Stimulated activated CD4-positive, alpha-beta T cell treated with anti-CD3 and anti-CD28 coated beads, Interleukin-4, amount 100 ng/mL, for 1 hour (primary cell): ENCODE data around the gene FAM47E.
"Not testable (repeated sequence)": the region's sequence is repeated elsewhere in the genome, so short reads cannot be mapped to it uniquely, and the experiment has no call there.

ENCODE experiments used
- DNase-seq: peaks from one replicate; pipeline ENCODE4 v3.0.0-alpha.2; 2020

The FAM47E gene

DNA sequence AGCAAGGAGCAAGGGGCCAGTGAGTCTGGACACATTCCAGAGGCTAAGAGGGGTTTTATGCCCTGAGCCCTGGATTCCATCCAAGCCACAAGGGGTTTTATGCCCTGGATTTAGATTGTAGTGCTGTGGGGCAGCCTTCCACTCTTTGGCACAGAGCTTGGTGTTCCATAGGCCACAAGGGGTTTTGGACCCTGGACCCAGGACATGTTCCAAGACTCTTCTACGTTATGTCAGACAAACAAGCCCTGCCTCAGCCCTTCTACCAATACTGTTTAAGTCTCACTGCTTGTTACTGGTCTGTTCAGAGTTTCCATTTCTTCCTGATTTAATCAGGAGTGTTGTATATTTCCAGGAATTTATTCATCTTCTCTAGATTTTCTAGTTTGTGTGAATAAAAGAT is 25.1 kb upstream of the FAM47E start:
- DNase-seq: no peak

GRCh38 chr4:76232681-76233080 is 18.8 kb upstream of the FAM47E start:
- DNase-seq: no peak

DNA sequence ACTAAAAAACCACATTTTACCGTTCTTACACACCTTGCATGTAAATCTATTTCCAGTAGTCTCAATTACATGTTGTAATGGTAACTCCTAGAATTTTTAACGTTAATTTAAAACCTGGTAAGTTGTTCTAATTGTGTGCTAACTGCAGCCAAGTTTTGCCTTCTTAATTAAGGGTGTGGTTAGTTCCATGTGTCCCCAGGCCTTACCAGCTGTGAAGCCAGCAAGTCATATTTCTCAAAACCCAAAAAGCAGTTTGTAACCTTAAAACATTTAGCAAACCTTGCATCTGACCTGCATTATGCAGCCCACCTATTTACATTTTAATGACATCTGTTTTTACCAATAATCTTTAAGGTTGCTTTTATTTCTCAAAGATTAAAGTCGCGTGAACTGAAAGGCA is 18.4 kb upstream of the FAM47E start:
- DNase-seq: no peak

DNA sequence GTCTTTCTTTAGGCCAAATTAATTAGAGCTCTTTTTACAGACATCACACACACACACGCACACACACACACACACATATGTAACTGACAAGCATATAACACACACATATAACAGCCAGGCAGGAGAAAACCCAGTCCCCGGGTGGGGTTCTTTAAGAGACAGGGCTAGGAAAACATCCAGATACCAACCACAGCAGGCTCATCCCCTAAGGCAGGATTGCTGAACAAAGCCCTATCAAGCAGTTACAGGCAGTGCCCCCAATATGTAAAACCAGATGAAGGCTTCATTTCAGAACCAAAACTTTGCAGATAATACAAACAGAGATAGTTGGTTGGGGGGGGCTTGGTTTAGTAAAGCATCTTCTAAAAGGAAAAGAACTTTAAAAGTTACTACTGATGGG is 18.0 kb upstream of the FAM47E start:
- no peak for DNase-seq

DNA sequence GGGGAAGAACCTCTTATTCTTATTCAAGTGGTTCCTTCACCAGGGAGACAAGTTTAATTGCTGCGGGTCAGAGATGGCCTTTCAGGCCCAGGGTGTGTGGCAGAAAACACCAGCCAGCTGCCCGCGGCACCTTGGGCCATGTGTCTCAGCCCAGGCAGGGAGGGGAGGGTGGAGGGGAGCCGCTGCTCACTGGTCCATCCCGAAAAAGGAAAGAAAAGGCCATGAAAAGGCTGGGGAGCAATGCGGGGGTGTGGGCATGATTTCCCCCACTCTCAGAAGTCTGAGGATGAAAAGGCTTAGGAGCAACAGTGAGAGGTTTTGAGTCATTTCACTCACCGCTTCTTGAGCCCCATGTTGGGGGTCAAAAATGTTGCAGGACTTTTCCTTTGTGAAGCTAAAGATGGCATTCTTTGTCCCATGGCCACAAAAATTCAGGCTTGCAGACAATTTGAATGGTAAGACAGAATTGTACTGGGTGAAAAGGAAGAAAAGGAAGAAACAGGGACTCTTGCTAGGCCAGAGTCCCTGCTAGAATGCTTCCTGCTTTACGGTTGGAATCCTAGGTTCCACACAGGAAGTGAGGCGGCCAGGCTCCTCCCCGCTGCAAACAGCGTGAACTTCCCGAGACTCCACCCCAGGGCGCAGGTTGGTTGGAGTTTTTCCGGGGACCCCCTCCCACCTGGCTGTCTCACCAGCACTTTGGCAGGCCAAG is 17.4 kb upstream of the FAM47E start:
- DNase-seq: no peak

GRCh38 chr4:76234679-76235044 is 16.9 kb upstream of the FAM47E start:
- no peak for DNase-seq

GRCh38 chr4:76235407-76235806 is 16.1 kb upstream of the FAM47E start:
- no peak for DNase-seq

- DNase-seq: no peak
Measured at GRCh38 chr4:76235915-76236314, 15.6 kb upstream of the FAM47E start.

DNA sequence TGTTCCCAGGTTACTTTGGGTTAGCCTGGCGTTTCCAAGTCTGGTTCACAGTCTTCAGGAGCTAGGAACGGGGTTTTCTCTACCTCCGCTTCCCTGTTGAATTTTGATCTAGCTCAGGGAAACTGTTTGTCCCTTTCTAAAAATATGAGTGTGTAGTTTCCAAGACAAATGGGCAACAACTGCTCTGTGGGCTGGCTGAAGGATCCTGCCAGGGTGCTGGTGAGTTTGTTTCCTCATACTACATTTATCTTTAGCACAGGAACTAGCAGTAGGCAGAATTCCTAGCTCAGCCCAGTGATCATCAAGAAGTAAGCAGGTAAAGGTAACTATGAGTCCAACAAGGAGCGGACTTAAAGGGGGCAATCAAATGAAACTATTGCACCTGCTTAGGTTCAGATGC is 13.3 kb upstream of the FAM47E start:
- no peak for DNase-seq

GRCh38 chr4:76238701-76239100 is 12.8 kb upstream of the FAM47E start:
- DNase-seq: no peak

DNA sequence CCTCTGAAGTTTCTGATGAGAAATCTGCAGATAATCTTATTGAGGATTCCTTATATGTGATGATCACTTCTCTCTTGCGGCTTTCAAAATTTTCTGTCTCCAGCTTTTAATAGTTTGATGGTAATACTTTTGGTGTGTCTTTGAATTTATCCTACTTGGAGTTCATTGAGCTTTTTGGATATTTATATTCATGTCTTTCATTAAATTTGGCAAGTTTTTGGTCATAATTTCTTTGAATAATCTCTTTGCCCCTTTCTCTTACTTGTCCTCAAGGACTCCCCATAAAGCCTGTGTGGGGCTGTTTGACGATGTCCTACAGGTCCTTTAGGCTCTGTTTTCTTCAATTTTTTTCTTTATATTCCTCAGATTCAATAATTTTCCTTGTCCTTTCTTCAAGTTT is 11.3 kb upstream of the FAM47E start:
- DNase-seq: no peak

- not testable (repeated sequence) for DNase-seq
Measured at GRCh38 chr4:76243877-76244276, 7.6 kb upstream of the FAM47E start.

GRCh38 chr4:76246025-76246424 is 5.5 kb upstream of the FAM47E start:
- DNase-seq: no peak

- no peak for DNase-seq
Measured at GRCh38 chr4:76246852-76247251, 4.7 kb upstream of the FAM47E start.

DNA sequence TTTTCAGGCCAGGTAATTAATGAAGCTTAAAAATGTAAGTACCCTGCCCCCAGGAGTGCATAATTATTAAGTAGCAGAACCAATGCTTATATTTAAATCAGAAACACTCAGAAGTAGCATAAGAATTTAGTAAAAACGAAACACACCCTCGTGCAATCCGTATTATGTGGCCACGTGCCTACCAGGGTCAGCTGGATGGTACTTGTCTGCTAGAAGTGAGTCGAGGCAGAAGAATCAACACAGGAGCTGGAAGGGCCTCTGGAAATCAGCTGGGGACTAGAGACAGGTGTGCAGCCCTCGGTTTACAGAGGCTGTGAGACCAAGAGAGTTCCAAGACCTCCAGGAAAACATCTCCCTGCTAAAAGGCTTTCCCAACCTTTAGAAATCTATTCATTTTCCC is 559 bp upstream of the FAM47E start:
- no peak for DNase-seq

DNA sequence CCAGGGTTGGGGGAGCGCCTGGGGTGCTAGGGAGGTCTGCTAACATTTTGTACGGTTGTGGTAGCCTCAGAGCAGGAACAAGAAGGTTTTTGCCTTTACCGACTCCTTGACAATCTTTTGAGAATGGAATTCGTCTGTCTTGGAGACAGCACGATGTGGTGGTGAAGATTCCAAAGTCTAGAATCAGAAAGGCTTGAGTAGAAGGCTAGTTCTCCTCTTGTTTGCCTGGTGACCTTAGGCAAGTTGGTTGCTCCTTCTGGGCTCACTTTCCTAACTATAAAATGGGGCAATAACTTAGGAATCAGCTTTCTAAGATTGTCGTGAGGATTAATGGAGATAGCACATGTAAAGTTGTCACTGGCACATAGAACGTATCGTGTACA is 741 bp downstream of the FAM47E start:
- no peak for DNase-seq

DNA sequence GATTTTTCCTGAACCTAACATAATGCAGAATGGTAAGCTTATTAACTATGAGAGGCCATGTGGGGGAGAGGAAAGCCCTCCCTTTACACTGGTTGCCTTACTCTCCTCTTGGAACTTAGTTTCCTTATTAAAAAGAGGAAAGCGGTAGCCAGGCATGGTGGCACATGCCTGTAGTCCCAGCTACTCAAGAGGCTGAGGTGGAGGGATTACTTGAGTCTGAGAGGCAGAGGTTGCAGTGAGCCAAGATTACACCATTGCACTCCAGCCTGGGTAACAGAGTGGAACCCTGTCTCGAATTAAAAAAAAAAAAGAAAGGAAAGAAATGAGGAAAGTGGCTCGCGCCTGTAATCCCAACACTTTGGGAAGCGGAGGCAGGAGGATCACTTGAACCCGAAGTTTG is 2.0 kb downstream of the FAM47E start:
- DNase-seq: no peak

- no peak for DNase-seq
Measured at GRCh38 chr4:76256032-76256431, 4.5 kb downstream of the FAM47E start.

DNA sequence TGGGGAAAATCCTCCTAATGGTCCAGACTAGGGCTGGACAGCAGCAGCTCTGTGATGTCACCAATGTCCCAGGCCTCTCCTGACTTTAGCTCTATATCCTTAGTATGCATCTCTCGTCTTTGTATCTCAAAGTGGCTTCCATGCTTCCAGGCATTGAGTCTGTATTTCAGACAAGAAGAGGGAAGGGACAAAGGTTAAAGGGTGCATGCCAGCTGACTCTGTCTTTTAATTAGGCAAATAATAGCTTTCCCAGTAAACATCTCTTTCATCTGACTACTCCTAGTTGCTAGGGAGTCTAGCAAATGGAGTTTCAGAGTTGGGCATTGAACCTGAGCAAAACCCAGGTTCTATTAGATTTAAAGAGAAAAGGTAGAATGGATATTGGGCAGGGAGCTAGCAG is 5.4 kb downstream of the FAM47E start:
- DNase-seq: no peak

DNA sequence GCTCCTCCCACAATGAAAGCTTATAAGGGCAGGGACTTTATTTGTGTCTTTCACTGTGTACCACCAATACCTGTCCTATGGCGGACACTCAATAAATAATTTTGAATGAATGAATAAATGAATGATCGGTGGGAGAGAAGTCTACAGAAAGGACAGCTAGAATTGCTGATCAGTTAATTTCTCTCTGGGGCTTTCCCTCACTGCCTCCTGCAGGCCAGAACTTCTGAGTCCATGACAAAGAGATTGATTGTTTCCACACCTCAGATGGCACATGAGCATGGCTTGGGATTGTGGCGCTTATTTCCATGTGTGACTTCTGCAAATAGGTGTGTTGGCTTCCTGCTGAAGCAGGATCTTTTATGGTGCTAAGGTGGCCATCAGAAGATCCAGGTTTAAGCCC is 6.3 kb downstream of the FAM47E start:
- no peak for DNase-seq

- DNase-seq: no peak
Measured at GRCh38 chr4:76260571-76260970, 9.1 kb downstream of the FAM47E start.

DNA sequence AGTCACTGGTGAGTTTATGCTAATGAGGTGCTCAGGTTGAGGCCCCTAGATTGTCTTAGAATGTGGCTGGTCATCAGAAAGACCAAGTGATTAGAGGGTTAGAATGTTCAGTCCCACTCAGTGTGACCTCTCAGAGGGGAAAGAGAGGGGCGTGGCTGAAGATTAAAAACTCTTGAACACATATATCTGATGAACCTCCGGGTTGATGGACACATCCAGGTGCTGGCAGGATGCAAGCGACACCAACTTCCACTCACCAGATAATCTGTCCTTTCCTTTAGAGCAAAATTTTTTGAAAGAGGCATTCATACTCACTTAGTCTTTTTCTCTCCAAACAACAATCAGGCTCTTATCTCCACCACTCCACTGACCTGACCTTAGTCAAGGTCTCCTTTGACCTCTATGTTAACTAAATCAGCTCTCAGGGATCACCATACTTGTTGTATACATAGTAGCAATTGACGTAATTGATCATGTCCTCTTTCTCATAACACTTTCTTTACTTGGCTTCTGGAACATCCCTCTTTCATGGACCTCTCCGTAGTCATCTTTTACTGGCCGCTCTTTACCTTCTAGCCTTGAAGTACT is 14.2 kb downstream of the FAM47E start:
- no peak for DNase-seq

DNA sequence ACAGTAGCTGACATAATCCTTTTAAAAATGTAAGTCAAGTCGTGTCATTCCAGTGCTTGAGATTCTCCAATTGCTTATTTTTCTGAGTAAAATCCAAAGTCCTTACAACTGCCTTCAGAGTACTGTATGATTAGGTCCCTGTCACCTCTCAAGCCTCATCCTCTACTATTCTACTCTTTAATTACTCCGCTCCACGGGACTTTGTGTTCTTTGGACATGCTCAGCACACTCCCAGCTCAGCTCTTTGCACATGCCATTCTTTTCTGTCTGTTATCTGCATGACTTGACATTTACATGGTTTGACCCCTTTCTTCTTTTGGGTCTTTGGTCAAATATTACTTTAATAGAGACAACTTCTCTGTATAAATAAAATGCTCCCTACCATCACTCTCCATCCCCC is 15.1 kb downstream of the FAM47E start:
- DNase-seq: no peak

DNA sequence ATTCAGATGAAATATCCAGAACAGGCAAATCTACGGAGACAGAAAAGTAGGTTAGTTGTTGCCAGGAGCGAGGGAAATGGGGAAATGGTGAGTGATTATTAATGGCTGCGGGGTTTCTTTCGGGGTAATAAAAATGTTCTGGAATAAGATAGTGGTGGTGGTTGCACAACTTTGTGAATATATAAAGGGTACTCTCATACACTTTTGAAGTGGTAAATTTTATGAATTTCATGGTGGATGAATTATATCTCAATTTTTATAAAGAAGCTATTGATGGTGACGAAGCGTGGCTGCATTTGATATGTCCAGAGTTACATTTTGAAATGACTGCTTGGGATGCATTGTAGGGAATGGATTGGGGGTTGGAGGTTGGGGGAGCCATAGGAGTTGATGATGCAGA is 16.3 kb downstream of the FAM47E start:
- DNase-seq: no peak
